Measurements from ENCODE around the gene DPP7. TPM values are rescaled to one million over a fixed set of nuclear protein-coding genes. Genes with fewer than 3 reads are reported as not detected.

DPP7 gene
- total and polyA plus RNA-seq, 2 of the 8 experiments (the other 6 are each of a cell fraction or from before 2014, with no cell fraction given): 21.2 to 26.8 TPM

DNA sequence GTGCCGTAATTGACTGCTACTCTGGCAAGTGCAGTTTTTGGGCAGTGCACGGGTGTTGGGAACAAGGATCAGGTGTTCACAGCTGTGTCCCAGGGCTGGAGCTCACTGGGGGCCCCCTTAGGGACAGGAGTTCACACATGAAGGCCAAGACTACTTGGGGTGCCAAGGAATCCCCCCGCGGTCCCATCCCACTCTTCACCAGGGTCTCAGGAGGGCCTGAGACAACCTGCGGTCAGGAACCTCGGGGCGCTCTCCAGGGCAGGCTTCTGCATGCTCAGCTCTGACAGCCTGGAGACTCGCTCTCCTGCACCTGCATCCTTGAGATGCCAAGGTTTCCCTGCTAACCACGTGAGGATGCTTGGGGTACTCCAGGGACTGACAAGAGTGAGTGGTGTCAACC is 30.0 kb downstream of the DPP7 start (continued):
- TF ChIP-seq, protein P1, sequence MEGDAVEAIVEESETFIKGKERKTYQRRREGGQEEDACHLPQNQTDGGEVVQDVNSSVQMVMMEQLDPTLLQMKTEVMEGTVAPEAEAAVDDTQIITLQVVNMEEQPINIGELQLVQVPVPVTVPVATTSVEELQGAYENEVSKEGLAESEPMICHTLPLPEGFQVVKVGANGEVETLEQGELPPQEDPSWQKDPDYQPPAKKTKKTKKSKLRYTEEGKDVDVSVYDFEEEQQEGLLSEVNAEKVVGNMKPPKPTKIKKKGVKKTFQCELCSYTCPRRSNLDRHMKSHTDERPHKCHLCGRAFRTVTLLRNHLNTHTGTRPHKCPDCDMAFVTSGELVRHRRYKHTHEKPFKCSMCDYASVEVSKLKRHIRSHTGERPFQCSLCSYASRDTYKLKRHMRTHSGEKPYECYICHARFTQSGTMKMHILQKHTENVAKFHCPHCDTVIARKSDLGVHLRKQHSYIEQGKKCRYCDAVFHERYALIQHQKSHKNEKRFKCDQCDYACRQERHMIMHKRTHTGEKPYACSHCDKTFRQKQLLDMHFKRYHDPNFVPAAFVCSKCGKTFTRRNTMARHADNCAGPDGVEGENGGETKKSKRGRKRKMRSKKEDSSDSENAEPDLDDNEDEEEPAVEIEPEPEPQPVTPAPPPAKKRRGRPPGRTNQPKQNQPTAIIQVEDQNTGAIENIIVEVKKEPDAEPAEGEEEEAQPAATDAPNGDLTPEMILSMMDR (IDR thresholded peaks at IDR 0.05; ENCODE audit: control extremely low read depth in 1 of 3, insufficient read depth in 1 of 3, low read depth in 1 of 3, low read length in 3 of 3): no peak
- TF ChIP-seq JUND (IDR thresholded peaks at IDR 0.05; ENCODE audit: low read length) (no peak), RNF2 (IDR thresholded peaks at IDR 0.05; ENCODE audit: borderline replicate concordance, low read depth, low read length, missing control alignments, poor library complexity, severe bottlenecking) (no peak), SAP30 (IDR thresholded peaks at IDR 0.05; ENCODE audit: insufficient read depth, insufficient replicate concordance, low read length) (no peak), TAF7 (optimal IDR thresholded peaks at IDR 0.05; ENCODE audit: borderline replicate concordance, low read depth, low read length) (no peak), SP2 (IDR thresholded peaks at IDR 0.05; ENCODE audit: low read length) (no peak), CHD2 (IDR thresholded peaks at IDR 0.05; ENCODE audit: low read length) (no peak)
- TF ChIP-seq, protein P2, sequence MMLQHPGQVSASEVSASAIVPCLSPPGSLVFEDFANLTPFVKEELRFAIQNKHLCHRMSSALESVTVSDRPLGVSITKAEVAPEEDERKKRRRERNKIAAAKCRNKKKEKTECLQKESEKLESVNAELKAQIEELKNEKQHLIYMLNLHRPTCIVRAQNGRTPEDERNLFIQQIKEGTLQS (IDR thresholded peaks at IDR 0.05; ENCODE audit: insufficient read depth, low read depth, low read length): no peak
